GM21526 (cell line): ENCODE results near the gene GPATCH1.
"Not testable (repeated sequence)": the region's sequence is repeated elsewhere in the genome, so short reads cannot be mapped to it uniquely, and the experiment has no call there.

ENCODE experiments used
- ATAC-seq: cut with Tn5 transposase; IDR thresholded peaks from one replicate; pipeline ENCODE4 v1.9.1; 2021; ENCODE audit warnings: moderate library complexity; ENCODE audit not compliant: unreplicated experiment, low FRiP score

The GPATCH1 gene

GRCh38 chr19:33080761-33081681 lies at the start of gene GPATCH1:
TSS of gene GPATCH1 (plus strand) at chr19:33081181. CDS start at chr19:33081194, 13 bp downstream.
- ATAC-seq: peak; percentile 80

- ATAC-seq: no peak
Observed at GRCh38 chr19:33032218-33032781, 48.7 kb upstream of the GPATCH1 start.

- ATAC-seq: no peak
Observed at GRCh38 chr19:33035461-33035860, 45.5 kb upstream of the GPATCH1 start.

DNA sequence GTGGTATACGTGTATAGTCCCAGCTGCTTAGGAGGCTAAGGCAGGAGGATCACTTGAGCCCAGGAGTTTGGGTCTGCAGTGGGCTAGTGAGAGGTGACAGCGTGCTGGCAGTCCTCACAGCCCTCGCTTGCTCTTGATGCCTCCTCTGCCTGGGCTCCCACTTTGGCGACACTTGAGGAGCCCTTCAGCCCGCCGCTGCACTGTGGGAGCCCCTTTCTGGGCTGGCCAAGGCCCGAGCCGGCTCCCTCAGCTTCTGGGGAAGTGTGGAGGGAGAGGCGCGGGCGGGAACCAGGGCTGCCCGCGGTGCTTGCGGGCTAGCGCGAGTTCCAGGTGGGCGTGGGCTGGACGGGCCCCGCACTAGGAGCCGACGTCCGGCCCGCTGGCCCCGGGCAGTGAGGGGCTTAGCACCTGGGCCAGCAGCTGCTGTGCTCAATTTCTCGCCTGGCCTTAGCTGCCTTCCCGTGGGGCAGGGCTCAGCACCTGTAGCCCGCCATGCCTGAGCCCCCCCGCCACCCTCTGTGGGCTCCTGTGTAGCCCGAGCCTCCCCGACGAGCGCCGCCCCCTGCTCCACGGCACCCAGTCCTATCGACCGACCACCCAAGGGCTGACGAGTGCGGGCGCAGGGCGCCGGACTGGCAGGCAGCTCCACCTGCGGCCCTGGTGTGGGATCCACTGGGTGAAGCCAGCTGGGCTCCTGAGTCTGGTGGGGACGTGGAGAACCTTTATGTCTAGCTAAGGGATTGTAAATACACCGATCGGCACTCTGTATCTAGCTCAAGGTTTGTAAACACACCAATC lies 44.4 kb upstream of the GPATCH1 start:
- not testable (repeated sequence) for ATAC-seq

- not testable (repeated sequence) for ATAC-seq
Observed at GRCh38 chr19:33037168-33038025, 43.6 kb upstream of the GPATCH1 start.

DNA sequence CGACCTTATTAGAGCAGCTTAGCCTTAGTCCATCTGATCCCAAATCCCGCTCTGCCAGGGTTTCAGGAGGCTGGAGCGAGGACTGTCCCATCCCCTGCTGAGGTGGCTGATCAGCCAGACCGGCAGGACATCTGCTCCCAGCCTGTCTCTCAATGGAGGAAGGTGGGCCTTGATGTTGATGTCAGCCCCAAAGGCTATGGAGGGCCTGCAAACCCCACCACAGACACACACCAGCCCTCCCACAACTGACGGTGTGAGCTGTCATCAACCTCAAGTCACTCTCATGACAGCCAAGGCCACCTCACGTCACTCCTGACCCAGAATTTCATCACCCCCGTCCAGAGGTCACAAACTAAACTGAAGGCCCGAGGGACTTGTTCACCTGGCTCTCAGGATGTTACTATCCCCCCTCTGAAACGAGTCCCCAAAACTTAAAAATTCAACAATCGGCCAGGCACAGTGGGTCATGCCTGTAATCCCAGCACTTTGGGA lies 41.8 kb upstream of the GPATCH1 start:
- no peak for ATAC-seq

- ATAC-seq: no peak
Observed at GRCh38 chr19:33039815-33040214, 41.2 kb upstream of the GPATCH1 start.

- ATAC-seq: no peak
Observed at GRCh38 chr19:33040994-33041827, 39.8 kb upstream of the GPATCH1 start.

DNA sequence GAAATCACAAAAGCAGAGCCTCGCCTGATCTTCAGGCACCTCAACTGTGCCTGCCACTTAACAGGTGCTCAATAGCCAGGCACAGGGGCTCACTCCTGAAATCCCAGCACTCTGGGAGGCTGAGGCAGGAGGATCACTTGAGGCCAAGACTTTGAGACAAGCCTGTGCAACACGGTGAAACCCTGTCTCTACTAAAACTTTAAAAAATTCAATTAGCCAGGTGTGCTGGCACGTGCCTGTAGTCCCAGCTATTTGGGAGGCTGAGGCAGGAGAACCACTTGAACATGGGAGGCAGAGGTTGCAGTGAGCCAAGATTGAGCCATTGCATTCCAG lies 39.2 kb upstream of the GPATCH1 start:
- not testable (repeated sequence) for ATAC-seq

DNA sequence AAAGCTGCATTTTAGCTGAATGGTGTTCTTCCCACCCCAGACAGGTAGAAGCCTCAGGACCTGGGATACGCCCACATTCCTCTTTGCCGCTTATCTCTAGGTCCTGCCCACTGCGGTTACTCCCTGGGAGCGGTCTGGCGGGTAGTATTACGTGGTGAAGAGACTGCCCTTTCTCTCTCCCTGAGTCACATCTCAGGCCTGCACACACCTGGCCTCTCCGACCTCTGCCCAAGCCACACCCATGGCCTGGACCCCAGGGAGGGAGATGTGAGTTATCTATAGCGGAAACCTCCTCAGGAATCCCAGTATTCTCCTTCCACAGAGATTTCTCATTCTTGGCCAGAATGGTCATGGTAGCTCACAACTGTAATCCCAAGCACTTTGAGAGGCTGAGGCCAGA lies 33.6 kb upstream of the GPATCH1 start:
- ATAC-seq: no peak

DNA sequence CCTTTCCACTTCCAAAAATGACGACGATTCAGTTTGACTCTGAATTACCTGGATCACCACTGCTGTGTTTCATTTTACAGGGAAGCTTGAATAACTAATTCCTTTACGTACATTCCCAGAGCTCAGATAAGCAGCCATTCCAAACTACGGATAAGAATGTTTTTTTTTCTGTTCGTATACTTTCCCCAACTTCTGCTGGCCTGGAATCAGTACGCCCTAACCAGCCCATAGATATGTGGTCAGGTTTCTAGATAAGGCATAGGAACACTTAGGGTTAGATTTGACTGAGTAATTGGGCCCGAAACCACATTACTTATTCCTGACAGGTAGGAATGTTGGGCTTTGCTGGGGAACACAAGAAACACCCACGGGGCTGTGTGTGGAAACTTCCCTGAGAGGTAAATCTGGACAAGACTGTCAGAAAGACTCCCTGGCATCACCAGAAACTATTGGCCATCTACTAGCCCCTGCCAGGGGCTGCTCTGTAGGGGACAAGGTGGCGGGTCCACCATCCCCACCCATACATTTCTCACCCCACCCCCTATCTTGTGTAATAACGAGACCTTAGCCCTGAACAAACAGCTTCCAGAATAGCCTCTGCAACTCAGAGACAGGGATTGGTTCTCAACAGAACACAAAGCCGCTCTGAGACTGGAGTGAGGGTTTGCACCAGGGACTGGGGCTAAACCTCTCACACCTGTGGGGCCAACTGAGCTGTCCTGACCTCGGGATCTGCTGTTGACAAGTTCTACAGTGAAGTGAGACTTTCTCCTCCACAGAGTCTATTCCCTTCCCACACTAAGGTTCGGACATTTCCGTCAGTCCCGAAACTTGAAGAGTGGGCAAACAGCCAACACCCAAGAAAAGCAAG lies 31.9 kb upstream of the GPATCH1 start:
- no peak for ATAC-seq

DNA sequence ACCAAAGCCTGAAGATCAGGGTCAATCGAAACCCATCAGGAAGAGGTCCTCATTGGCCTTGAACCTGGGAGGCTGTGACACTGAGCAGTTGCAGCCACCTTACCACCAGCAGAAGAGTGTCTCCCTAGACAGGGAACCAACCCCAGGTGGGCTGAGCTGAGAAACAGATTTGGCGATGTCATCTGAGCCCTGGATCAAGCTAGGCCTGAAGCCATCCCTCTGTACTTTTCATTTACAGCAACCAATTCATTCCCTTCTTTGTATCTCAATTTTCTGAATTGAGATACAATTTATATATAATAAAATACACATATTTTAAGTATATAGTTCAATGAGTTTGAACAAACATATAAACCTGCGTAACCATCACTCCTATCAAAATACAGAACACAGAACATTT lies 30.9 kb upstream of the GPATCH1 start:
- ATAC-seq: no peak

GRCh38 chr19:33052352-33052972 lies 28.5 kb upstream of the GPATCH1 start:
- no peak for ATAC-seq

GRCh38 chr19:33054623-33055022 lies 26.4 kb upstream of the GPATCH1 start:
- ATAC-seq: no peak

DNA sequence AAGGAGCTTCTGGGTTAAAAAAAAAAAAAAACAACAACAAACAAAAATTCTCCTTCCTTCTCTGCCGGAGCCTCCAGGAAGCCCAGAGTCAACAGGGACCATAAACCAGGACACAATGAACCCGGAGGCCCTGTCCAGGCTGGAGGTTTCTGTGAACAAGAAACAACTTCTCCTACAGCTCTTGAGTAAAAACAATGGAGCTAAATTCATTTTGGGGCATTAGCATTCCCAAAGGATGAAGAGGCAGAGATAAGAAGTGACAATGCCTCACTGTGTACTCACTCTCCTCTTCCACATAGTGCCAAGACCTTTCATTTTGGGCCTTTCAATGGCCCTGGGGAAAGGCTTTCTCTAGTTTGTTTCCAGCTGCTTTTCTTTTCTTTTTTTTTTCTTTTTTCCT lies 25.3 kb upstream of the GPATCH1 start:
- no peak for ATAC-seq

DNA sequence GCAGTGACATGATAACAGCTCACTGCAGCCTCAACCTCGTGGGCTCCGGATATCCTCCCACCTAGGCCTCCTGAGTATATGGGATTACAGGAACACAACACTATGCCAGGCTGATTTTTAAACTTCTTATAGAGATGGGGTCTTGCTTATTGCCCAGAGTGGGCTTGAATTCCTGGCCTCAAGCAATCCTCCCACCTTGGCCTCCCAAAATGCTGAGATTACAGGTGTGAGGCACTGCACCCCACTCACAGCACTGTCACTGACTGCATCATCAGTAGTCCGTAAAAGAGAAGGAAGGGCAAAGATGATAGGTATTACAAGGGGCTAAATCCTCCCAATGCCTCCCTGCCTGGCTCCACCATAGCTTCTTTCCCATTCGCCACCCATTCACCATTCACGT lies 20.4 kb upstream of the GPATCH1 start:
- ATAC-seq: no peak

- no peak for ATAC-seq
Observed at GRCh38 chr19:33062902-33063301, 18.1 kb upstream of the GPATCH1 start.

DNA sequence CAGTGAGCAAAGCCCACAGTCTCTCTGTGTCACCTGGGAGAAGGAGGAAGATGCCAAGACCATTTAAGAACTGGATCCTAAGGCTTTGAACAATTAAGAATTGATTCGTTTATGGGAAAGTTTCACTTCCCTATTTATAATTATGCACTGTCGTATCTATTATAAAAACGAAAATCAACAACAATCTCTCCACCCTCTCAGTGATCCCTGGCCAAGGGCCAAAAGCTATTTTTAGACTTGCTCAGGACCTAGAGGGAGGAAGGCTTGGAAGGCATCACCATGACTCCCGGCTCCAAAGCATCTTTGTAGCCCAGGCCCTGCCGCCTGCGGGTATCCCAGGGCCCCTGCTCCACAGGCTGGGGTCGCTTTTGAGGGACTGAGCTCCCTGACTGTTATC lies 17.6 kb upstream of the GPATCH1 start:
- ATAC-seq: no peak
